ENCODE results near the gene SPON1.

Gene SPON1

DNA sequence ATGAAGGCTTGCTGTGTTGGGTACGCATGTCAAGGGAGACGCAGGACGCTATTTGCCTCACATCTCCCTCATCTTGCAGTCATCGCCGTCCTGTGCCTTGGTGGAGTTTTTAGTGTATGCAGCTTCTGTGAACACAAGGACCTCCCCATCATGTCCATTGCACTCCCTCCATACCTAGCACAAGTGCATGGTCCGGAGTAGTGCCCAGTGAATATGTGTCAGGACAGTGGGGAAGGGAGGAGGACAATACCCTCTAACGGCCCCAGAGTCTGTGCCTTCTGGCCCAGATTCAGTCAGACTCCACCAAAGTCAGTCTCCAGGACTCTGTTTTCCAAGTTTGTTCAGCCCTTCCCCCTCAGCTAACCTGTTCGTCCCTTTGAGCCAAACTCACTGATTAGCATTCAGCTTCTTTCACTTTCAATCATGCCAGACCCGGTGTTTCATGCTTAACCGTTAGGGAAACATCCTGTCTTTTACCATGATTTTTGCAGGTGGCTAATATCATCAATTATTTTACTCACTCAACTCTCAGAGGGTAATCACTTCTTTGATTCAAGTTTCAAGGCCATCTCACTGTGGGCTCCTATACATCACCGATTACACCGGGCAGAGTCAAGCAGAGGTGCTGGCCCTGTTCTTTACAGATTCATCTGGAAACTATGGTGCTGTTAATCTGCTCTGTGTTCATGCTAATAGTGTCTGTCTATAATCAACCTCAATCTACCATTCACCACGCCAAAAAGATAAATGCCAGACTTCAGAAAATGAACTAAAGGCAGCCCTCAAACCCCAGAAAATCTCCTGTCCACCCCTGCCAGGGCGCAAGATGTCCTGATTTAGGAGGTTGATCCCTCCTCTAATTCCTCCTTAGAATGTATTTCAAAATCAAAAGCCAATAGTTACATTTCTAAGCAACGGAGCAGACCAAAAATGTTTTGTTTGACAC, 240.0 kb downstream of the SPON1 start:
- no peak for FAIRE-seq

DNA sequence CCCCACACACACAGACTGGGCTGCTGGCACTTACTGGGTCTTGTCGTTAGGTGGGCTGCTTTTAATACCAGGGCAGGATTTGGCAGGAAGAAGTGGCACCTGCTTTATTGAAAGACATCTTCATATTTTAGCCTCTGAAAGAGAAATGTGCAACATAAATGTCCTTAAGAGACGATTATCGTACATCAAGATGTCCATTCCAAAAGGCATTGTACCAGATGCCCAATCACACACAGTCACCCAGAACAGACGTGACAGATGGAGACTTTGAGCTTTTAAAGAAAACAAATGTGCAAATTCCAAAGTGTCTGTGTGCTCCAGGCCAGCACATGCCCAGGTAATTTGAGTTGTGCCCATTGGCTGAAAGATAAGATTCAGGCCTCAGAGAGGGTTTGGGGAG, 240.8 kb downstream of the SPON1 start:
- FAIRE-seq = no peak

DNA sequence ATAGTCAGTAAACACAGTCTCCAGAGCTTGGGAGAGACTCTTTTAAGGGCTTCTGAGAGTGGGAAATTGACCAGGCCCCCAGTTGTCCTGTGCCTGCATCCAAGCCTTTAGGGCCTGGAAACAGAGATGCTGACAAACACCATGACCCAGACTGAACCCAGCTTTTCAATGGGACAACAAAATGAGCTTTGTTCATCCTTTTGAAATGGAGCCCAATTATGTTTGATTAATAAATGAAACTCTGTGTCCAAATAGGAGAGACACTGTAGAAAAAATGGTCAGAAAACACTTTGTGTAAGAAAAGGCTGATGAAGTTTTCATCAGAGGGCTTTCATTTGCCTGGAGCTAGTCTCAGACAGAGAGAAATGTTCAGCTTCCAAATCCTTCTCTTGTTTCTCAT, 250.5 kb downstream of the SPON1 start:
- no peak for FAIRE-seq

DNA sequence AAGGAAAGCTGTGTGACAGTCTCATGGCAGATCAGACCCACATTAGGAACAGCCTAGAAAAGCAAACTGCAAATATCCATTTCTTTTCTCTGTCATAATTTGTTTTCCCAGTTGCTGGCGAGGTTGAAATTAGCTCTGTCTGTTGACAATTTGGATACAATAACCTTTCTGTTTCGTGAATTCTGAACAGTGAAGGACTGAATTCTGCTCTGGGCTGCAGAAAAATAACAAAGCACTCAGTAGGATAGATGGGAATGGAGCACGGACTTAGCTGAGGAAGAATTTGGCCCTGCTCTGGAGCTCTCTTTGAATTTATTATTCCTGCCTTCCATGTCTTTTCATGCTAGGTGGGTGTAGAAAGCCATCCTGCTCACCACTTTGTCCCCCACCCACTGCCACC, 256.2 kb downstream of the SPON1 start:
- no peak for FAIRE-seq

DNA sequence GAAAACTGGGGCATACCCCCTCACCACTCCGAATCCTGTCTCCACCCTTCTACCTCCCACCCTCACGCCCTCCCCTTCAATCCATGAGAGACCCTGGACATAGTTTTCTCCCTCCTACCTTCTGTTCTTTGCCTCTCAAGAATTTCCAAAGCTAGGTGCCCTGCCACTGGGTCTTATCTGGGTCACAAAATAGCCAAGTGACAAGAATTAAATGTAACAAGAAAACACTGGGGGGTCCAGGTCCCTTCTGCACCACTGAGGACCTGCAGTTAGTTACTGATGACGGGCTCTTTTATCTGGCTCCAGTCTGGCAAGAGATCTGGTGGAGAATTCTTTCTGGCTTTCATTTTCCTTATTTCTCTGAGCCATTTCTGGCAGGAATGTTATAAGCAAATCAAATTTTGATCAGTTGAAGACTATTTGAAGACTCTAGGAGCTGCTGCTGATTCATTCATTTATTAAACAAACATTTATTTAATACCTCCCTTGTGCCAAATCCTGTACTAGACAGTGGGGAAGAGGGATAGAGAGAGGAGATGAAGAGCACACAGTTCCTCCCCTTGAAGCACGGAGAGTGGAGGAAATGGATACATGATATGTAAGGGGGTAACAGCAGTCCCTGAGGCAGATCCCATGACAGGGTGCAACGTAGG, 261.2 kb downstream of the SPON1 start:
- no peak for FAIRE-seq

DNA sequence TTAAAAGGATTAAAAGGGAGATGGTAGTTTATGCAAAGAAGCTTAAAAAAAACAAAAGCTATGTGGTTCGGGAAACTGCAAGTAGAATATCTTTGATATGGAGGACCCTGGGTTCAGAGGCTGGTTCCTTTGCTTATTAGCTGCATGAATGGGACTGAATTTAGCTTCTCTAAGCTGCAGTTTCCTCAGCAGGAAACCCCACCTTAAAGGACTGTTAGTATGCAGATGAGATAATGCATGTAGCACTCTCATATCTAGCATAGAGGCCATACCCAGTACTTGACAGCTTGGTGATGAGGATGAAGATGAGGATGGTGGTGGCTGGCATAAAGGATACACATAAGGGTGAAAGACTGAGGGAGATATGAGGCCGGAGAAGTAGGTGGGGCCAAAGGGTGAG, 261.9 kb downstream of the SPON1 start:
- FAIRE-seq = no peak

DNA sequence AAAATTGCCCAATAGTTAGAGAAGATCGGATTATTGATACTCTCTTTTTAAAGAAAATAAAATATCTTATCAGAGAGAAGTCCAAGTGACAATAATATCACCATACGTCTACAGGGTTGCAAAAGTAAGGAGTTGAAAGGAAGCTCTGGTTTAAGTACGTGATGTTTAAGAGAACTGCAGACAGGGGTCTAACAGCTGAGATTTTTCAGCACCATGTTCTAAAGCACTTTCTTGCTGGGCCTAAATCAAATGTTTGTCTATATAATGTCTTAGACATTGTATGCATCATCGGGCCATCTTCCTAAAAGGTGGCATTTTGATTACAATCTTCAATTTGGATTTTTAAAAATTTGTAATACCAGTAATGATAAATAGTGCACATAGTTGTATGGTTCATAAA, 263.1 kb downstream of the SPON1 start:
- no peak for FAIRE-seq

DNA sequence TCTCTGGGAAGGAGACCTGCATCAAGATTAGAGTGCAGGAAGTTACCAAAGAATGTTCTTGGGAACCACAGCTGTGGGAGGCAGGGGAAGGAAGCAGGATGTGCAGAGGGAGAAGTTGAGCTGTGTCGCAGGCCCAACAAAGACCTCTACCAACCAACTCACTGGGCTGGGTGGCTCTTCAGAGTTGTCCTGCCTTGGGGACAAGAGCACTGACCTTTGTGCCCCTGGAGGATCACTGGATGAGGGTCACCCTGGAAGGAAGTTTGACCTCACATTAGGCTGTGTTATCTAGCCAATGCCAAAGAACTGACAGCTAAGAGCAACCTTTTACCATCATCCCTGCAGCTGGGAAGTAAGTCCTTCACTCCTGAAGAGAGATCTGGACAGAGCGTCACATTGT, 265.8 kb downstream of the SPON1 start:
- FAIRE-seq = no peak

DNA sequence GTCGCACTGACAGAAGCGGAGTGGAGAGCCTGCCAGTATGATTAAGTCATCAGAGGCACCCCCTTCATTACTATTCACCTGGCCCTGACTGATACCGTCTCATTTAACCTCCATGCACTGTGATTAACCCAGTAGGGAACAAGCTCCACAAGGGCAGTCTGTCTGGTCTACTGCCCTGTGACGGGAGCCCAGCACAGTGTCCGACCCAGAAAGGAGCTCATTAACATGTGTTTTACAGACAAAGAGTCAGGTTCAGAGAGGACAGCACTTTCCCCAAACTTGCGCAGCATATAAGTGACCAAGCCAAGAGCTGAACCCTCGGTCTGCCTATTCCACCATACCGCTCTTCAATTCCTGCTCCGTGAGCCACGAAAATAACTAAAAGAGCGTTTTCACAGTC, 266.9 kb downstream of the SPON1 start:
- no peak for FAIRE-seq

DNA sequence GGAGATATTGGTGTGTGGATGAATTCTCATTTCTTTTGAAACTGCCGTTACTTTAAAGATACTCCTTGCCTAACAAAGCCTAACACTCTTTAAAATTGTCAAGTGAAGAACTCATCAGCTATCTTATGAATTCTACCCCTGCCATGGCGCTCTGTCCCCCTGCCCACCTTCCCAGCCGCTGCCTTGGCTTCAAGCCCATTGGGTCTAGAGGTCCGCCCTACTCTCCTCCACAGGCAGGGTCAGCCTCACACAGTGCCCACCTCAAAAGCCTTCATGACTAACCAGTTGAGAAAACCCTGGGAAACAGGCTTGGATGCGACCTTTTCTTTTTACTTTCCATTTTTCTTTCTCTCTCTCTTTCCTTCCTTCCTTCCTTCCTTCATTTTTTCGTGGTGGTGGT, 267.9 kb downstream of the SPON1 start:
- no peak for FAIRE-seq

DNA sequence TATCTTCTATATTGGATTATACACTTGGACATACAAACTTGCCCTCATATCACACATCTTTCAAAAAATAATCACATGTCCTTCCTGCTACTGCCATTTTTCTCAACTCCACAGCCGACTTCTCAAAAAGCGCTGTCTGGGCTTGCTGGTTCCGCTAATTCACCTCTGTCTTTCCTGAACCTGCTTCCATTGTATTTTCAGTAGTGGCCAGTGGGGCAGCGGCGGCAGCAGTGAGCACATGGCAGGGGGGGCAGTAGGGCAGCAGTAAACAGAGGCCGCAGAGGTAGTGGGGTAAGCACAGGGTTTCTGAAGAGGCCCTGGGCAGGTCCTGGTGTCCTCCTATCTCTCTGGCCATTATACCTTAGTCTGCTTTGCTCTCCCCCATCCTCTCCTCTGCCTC, 270.1 kb downstream of the SPON1 start:
- no peak for FAIRE-seq

DNA sequence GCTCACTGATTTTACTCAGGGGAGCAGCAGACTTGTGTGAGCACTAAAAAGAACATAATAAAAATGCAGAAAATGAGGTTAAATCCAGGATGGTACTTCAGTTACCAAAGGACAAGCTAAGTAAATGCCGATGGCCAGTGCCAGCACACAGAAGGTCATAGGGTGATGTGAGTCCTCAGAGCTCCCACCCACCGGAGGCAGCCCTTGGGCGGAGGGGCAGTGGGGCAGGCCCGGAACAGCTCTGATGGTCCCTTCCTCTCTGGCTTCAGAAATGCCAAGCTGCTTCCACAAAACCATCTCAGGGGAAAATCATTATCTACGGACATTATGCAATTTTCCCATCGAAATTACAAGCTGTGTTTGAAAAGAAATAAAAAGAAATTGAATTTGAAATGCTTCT, 271.9 kb downstream of the SPON1 start:
- no peak for FAIRE-seq

DNA sequence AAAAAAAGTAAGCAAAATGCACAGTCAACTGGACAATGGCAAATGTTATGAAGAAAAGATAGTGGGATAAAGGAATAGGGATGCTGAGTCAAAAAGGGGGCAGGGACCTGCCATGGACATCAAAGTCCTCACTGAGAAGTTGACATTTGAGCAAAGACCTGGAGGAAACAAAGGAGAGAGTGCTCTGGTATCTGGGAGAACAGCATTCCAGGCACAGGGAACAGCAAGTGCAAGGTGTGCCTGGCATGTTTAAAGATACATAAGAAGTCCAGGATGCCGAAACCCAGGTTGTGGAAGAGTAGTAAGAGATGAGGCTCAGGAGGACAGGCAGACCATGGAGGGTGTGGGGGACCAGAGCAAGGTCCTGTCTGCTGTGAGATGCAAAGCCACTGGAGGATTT, 273.2 kb downstream of the SPON1 start:
- no peak for FAIRE-seq

DNA sequence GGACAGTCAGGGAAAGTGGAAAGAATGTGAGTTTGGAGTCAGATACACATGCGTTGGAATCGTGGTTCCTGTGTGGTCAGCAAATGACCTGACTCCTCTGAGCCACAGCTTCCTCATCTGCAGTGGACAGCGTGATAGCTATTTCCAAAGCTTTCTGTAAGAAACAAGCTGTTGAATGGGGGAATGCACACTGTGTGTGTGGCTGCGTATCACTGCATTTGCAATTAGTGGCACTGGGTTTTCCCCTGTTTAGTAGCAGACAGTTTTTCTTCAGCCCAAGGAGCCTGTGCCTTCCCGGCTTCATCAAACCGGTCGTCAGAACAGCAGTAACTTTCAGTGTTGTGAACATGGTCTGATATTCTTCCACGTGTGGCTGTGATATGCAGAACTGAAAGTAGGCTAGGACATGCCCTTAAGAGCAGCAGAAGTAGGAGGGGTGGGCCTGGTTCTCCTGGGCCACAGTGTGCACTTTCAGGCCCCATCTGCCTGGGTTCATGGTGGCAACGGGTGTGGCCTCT, 275.0 kb downstream of the SPON1 start:
- FAIRE-seq = no peak

DNA sequence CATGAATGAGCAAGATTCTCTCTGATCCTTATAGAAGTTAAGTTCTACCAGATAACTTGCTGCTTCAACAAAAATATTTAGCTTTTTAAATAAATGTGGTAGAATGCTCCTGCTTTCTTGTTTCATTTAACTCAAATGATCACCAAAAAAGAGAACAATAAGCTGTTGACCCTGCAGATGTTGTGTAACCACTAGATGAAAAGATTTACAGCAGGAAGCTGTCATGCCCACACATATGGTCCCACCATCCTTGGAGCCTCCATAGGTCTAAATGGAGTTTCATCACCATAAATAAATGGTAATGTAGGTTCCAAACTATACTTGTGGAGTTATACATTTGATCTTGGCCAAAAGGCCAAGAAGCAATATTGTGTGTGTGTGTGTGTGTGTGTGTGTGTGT, 277.7 kb downstream of the SPON1 start:
- FAIRE-seq = no peak

DNA sequence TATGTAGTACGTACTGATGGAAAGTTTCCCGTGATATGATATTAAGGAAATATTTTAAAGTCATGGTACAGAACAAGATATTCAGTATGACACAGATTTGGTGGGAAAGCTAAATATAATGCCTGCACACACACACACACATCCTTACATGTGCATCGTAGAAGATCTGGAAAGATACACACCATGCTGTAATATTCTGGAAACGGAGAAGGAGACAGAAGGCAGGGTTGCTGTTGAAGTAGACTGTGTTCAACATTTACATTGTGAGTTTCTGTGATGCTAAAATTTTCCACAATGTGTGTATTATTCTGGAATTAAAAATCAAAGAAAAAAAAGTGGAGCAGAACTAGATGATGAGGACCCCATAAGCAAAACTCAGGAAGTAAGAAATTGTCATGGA, 278.4 kb downstream of the SPON1 start:
- no peak for FAIRE-seq

DNA sequence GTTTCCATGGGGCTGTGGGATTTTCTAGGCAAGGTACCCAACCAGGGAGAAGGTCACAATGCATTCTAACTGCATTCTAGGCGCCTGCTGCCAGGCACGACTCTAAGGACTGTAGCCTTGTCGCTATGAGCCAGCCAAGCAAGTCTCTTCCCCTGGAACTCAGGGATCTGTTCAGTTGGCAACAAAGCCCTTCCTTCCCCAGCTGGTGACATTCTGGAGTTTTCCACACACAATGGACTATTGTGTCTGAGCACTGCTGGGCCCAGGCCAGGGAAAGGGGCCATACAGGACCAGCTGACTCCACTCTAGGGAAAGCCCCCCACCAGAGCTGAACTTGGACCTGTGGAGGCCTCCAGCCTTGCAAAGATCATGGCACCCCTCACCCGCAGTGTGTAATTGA, 279.7 kb downstream of the SPON1 start:
- FAIRE-seq = no peak

DNA sequence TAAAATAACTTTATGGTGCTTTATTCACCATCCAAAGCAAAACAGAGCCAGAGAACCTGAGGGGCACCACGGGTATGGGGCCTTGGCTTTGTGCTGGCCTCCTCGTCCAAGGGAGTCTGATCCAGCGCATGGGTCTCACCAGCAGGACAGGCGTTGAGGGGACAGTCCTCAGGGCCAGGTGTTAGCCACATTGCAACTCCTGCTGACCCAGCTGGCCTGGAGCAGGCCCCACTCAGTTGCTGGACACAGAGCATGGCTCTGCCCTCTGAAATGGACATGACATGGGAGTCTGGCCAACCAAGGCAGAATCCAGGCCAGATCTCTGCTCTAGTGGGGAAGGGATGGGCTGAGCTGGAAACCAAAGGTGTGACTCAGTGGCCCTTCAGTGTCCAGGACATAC, 280.2 kb downstream of the SPON1 start:
- FAIRE-seq = no peak

DNA sequence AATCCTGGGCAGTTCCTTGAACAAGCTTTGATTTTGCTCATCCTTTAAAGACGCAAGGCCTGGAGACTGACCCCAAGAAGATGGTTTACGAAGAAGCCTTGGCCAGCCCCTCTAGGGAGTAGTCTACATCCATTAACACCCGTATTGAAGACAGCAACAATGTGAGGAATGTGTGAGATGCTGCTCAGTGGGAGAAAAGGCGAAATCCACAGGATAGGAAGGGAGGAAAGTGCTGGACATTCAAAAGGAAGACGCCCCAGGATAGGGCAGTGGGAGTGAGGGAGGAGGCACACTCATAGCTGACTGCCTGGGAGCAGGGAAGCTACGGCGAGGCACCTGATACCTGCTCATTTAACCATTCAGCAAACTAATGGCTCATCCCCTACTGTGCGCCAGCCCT, 282.4 kb downstream of the SPON1 start:
- no peak for FAIRE-seq

DNA sequence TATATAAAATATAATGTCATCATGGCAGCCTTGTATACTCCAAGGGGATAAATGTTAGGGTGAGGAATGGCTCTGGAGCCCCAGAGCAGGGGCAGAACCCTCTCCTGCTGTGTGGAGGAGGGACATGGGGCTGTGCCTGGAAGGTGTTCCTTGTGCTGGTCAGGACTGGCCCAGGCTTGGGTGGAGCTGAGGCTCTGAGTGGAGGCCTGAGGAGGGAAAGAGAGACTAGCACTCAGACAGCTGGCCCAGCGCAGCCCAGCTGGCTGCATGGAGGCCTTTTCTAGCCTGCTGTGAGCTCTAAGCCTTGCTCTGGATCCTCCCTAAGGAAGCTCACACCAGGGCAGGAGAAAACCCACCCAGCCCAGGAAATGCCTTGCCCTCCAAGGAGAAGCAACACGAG, 282.9 kb downstream of the SPON1 start:
- no peak for FAIRE-seq

DNA sequence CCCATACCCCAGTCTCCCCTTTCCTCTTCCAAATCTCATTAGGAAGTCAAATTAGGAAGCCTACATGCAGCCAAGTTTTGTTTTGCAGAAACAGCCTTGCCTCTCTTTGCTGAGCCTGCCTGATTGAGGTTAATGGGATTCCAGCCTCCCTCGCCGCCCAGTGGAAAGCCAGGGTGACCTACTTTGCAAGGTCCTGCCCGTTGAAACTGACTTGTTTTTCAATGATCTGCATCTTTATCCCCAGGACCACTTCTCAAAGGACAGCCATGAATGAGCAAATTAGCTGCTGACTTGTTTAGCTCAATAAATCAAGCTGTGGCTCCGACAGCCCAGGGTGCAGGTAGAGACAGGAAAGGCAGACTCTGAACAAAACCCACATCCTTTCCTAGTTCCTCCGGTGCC, 286.1 kb downstream of the SPON1 start:
- FAIRE-seq = no peak

DNA sequence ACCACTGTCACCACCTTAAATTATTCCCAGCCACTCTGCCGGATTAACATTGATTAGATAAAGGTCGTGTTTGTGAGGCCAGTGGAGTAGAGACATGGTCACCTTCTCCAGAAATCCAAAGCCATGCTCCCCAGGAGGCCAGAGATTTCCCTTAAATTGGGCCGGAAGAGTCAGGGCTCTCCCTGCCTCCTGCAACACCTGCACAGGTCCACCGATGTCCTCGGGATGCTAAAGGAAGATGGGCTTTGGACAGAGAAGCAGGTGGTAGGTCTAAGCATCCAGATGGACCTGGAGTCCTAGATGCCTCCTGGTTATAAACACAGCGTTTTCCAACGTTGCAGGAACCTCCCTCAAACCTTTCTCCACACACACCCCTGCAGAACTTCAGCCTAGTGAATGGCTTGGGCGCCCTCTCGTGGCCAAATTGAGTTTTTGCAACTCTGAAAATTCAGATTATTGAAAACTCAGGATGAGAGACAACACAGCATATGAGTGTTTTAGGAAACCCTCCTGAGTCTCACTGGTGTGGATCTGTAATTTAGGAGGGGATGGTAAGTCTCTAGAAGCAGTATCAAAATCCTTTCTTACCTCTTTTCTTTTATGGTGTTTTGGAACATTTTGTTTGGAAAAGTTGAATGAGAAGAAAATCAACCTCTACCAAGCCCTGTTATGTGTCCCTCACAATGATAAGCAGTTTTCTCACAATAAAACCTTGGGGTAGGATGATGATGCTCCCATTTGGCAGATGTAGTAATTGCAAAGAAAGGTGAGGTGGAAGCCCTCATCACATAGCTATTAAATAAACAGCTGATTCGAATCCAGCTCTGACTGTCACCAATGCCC, 286.8 kb downstream of the SPON1 start:
- FAIRE-seq = peak; percentile 86

DNA sequence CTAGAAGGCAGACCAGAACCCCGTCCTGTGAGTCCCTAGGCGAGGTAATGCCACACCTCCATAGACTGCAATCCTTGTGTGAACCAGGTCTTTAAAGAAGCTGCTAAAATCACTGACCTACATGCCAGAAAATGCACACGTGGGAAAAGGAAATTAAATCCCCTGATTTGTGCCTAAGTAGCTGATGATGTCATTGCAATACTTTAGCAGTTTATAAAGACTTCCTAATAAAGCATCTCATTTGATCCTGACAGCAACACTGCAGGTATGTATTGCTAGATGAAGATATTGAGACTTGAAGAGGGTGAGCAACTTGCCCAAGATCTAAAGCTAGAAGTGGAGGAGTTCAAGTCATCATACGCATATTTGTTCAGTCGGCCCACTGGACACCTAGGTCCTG, 289.2 kb downstream of the SPON1 start:
- FAIRE-seq = no peak

Data from islet of Langerhans (tissue), 1 donor.